Subcutaneous abdominal adipose tissue (tissue), 5 donors: Measurements from ENCODE around the gene SLC26A5.
"Not testable (repeated sequence)": the region's sequence is repeated elsewhere in the genome, so short reads cannot be mapped to it uniquely, and the experiment has no call there.

ENCODE experiments used
- H3K27ac ChIP-seq: one replicate; pipeline ENCODE4 v1.7.0; 2013; ENCODE audit warnings: low read depth, mild to moderate bottlenecking, inconsistent platforms, low read length, moderate library complexity
- H3K27me3 ChIP-seq, 5 donors: one replicate each; pipeline ENCODE4 v1.7.0; 2013; ENCODE audit warnings: low read length in 5 of 5, inconsistent platforms in 1 of 5; ENCODE audit not compliant: control insufficient read depth in 5 of 5, insufficient read depth in 4 of 5
- H3K36me3 ChIP-seq, 5 donors: one replicate each; pipeline ENCODE4 v1.7.0; 2013; ENCODE audit warnings: low read length in 5 of 5; ENCODE audit not compliant: control insufficient read depth in 5 of 5, insufficient read depth in 5 of 5
- H3K4me1 ChIP-seq, 5 donors: one replicate each; pipeline ENCODE4 v1.7.0; 2013; ENCODE audit warnings: low read length in 5 of 5, mild to moderate bottlenecking in 3 of 5, moderate library complexity in 1 of 5; ENCODE audit not compliant: control insufficient read depth in 5 of 5, insufficient read depth in 5 of 5
- H3K4me3 ChIP-seq, 5 donors: one replicate each; pipeline ENCODE4 v1.7.0; 2013; ENCODE audit warnings: low read length in 5 of 5, low read depth in 1 of 5
- H3K9ac ChIP-seq, 5 donors: one replicate each; pipeline ENCODE4 v1.7.0; 2013; ENCODE audit warnings: low read length in 5 of 5, mild to moderate bottlenecking in 4 of 5, moderate library complexity in 3 of 5
- H3K9me3 ChIP-seq, 5 donors: one replicate each; pipeline ENCODE4 v1.7.0; 2013; ENCODE audit warnings: low read length in 5 of 5; ENCODE audit not compliant: control insufficient read depth in 5 of 5
- donor health status: healthy.
- donor health status: healthy.
- donor health status: healthy.
- donor health status: healthy.
- donor health status: healthy.

The SLC26A5 gene

GRCh38 chr7:103405789-103406613 is 40.0 kb downstream of the SLC26A5 start:
- H3K27ac ChIP-seq, H3K4me3 ChIP-seq, H3K36me3 ChIP-seq, H3K9me3 ChIP-seq, H3K27me3 ChIP-seq, H3K9ac ChIP-seq, H3K4me1 ChIP-seq: not testable (repeated sequence)

GRCh38 chr7:103399687-103400086 is 46.3 kb downstream of the SLC26A5 start:
- not testable (repeated sequence) for H3K4me3 ChIP-seq, H3K27me3 ChIP-seq

GRCh38 chr7:103398483-103399127 is 47.4 kb downstream of the SLC26A5 start:
- Histone ChIP-seq H3K36me3 (no peaks in the 10 kb centered on the region), H3K9me3 (no peaks in the 10 kb centered on the region), H3K9ac (no peak overlapping the region), H3K4me3 (no peak overlapping the region), H3K27me3 (no peaks in the 10 kb centered on the region), H3K27ac (no peak overlapping the region), H3K4me1 (no peaks in the 10 kb centered on the region)

More at GRCh38 chr7:103399687-103400086, 46.3 kb downstream of the SLC26A5 start:
- H3K4me1 ChIP-seq, H3K9me3 ChIP-seq, H3K36me3 ChIP-seq, H3K27ac ChIP-seq, H3K9ac ChIP-seq: not testable (repeated sequence)

DNA sequence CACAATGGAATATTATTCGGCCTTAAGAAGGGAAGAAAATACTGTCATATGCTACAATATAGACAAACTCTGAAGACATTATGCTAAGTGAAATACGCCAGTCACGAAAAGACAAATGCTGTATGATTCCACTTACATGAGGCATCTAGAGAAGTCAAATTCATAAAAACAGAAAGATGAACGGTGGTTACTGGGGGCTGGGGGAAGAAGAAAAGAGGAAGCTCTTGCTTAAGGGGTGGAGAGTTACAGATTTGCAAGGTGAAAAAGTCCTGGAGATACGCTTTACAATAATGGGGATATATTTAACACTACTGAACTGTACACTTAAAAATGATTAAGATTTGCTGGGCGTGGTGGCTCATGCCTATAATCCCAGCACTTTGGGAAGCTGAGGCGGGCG is 49.5 kb downstream of the SLC26A5 start:
- H3K27ac ChIP-seq, result no peak overlapping the region

DNA sequence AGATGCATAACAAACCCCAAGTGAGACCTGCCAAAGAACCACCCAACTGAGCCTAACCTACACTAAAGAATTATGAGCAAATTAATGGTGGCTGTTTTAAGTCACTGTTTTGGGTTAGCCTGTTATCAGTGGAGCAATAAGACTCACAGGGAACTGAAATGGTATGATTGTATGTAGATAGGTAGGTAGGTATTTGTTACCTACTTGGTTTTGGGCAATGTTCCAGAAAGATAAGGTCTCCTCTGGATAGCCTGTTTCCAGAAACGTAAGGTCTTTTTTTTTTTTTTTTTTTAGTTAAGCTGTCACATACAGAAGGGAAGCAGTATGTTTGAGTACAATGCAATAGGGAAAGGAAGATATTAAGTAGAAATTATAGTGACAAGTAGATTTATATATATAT is 50.9 kb downstream of the SLC26A5 start:
- Histone ChIP-seq H3K9me3 (no peaks in the 10 kb centered on the region), H3K9ac (no peak overlapping the region), H3K36me3 (no peaks in the 10 kb centered on the region), H3K4me1 (no peaks in the 10 kb centered on the region), H3K4me3 (no peak overlapping the region), H3K27me3 (no peaks in the 10 kb centered on the region), H3K27ac (no peak overlapping the region)

More for the DNA sequence above, 49.5 kb downstream of the SLC26A5 start:
- Histone ChIP-seq H3K4me1 (no peaks in the 10 kb centered on the region), H3K9ac (no peak overlapping the region), H3K9me3 (no peaks in the 10 kb centered on the region), H3K36me3 (no peaks in the 10 kb centered on the region), H3K4me3 (no peak overlapping the region), H3K27me3 (no peaks in the 10 kb centered on the region)

DNA sequence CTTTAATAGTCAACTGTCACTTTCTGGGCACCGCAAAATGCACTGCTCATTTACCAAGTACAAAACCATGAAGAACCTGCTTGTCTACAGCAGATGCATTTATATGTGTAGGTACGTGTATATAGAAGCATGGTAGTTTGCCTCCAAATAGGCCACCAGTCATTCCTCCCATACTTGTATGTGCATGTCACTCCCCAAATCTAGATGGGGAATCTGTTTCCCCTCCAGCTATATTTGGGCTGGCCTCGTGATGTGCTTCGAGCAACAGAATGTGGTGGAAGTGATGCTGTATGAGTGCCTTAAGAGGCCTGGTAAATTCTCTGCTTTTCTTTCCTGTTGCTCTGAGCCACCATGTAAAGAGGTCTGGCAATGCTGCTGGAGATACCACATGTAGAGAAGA is 51.4 kb downstream of the SLC26A5 start:
- Histone ChIP-seq H3K36me3 (no peaks in the 10 kb centered on the region), H3K4me3 (no peak overlapping the region), H3K27me3 (no peaks in the 10 kb centered on the region), H3K9me3 (no peaks in the 10 kb centered on the region), H3K4me1 (no peaks in the 10 kb centered on the region), H3K27ac (no peak overlapping the region), H3K9ac (no peak overlapping the region)

- H3K27me3 ChIP-seq, result no peaks in the 10 kb centered on the region
- H3K27ac ChIP-seq, result no peak overlapping the region
- H3K9ac ChIP-seq, result no peak overlapping the region
- no peaks in the 10 kb centered on the region for H3K4me1 ChIP-seq
- H3K4me3 ChIP-seq, result no peak overlapping the region
- no peaks in the 10 kb centered on the region for H3K36me3 ChIP-seq
- no peaks in the 10 kb centered on the region for H3K9me3 ChIP-seq
Measured at GRCh38 chr7:103391976-103392375, 54.0 kb downstream of the SLC26A5 start.

DNA sequence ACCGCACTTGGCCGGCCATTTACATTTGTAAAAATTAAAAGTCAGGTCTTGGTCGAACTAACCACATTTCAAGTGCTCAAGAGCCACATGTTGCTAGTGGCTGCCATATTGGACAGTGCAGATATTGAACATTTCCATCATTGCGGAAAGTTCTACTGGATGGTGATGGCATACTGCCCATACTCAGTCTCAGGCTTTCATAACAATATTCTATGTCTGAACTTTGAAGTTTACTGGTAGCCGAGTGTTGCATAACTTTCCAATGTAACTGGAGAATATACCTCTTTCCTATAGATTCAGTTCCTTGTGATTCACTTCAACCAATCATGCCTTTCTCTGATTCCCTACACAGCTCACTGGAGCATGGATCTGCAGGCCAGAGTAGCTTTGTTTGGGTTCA is 54.9 kb downstream of the SLC26A5 start:
- H3K4me3 ChIP-seq, result no peak overlapping the region
- H3K27me3 ChIP-seq, result no peaks in the 10 kb centered on the region
- H3K9me3 ChIP-seq, result no peaks in the 10 kb centered on the region
- H3K4me1 ChIP-seq, result no peaks in the 10 kb centered on the region
- H3K36me3 ChIP-seq, result no peaks in the 10 kb centered on the region
- H3K27ac ChIP-seq, result no peak overlapping the region
- H3K9ac ChIP-seq, result no peak overlapping the region

DNA sequence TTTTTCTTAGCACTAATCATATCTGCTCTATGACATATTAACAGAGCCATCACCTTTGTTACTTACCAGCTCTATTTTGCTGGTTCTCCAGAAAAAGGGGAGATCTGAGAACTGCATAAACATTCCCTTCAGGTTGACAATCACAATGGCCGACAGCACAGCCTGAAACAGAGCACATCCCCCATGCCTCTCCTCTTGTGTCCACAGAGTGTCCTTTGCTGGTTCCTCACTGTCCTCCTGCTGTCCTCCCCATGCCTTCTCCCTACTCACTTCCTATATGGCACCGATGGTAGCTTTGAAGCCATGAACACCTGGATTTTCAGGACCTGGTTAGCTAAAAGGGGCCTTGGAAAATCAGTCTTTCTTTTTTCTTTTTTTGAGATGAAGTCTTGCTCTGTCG is 56.7 kb downstream of the SLC26A5 start:
- Histone ChIP-seq H3K36me3 (no peaks in the 10 kb centered on the region), H3K9me3 (no peaks in the 10 kb centered on the region), H3K27ac (no peak overlapping the region), H3K4me1 (no peaks in the 10 kb centered on the region), H3K9ac (no peak overlapping the region), H3K27me3 (no peaks in the 10 kb centered on the region), H3K4me3 (no peak overlapping the region)

DNA sequence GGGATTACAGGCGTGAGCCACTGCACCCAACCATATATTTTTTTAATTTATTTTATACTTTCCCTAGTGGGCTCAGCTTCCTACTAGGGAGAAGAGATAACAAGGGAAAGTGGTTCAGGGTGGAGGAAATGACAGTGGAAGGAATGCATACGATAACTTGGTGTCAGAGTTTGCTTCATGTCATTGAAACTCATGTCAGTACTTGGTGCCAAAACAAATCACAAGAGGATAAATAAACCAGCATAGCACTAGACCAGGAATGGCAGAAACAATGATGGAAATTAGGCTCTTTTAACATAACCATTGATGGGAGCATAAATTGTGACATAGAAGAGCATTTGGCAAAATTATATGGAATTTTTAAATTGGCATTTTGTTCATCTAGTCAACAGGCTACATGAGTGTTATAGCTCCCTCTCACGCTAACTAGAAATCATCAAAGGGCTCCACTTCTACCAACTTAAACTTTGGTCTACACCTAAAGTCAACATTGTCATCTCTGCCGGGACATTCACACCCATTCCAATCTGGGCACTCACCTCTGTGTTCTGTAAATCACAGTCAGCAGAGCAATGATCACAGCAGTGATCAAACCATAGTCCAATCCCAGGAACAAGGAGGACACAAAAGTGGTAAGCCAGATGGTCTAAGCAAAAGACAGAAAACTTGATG is 57.4 kb downstream of the SLC26A5 start:
- Histone ChIP-seq H3K27ac (no peak overlapping the region), H3K4me3 (no peak overlapping the region)

More for the DNA sequence above, 57.4 kb downstream of the SLC26A5 start:
- Histone ChIP-seq H3K27me3 (no peaks in the 10 kb centered on the region), H3K9me3 (no peaks in the 10 kb centered on the region), H3K9ac (no peak overlapping the region), H3K4me1 (no peaks in the 10 kb centered on the region), H3K36me3 (no peaks in the 10 kb centered on the region)
